Inferior parietal cortex (tissue), 1 donor: ENCODE measurements around the gene RMC1.
"Not testable (repeated sequence)": the region's sequence is repeated elsewhere in the genome, so short reads cannot be mapped to it uniquely, and the experiment has no call there.

Source experiments
- DNase-seq: peaks from one replicate; pipeline ENCODE4 v3.0.0-alpha.2; 2016; ENCODE audit errors: extremely low spot score

RMC1 gene

GRCh38 chr18:23498117-23498516 lies 5.2 kb upstream of the RMC1 start:
- DNase-seq = no peak

- peak; percentile 75 for DNase-seq
These were observed 4.4 kb upstream of the RMC1 start for GRCh38 chr18:23498877-23499276.

GRCh38 chr18:23499291-23499781 lies 4.0 kb upstream of the RMC1 start:
- no peak for DNase-seq

- DNase-seq = no peak
These were observed 1.7 kb upstream of the RMC1 start for GRCh38 chr18:23501626-23502025.

- no peak for DNase-seq
These were observed 734 bp upstream of the RMC1 start for GRCh38 chr18:23502516-23503037.

- no peak for DNase-seq
These were observed 643 bp downstream of the RMC1 start for GRCh38 chr18:23503963-23504344.

- DNase-seq = no peak
These were observed 1.4 kb downstream of the RMC1 start for GRCh38 chr18:23504720-23505119.

GRCh38 chr18:23506393-23506792 lies 3.1 kb downstream of the RMC1 start:
- DNase-seq = no peak

GRCh38 chr18:23510923-23511322 lies 7.6 kb downstream of the RMC1 start:
- DNase-seq = not testable (repeated sequence)

- DNase-seq = not testable (repeated sequence)
These were observed 8.9 kb downstream of the RMC1 start for GRCh38 chr18:23512216-23512615.

- DNase-seq = no peak
These were observed 9.3 kb downstream of the RMC1 start for GRCh38 chr18:23512641-23513040.

GRCh38 chr18:23515911-23516546 lies 12.7 kb downstream of the RMC1 start:
- DNase-seq = peak; percentile 93

- no peak for DNase-seq
These were observed 16.4 kb downstream of the RMC1 start for GRCh38 chr18:23519734-23520133.

- no peak for DNase-seq
These were observed 18.0 kb downstream of the RMC1 start for GRCh38 chr18:23521271-23521670.

GRCh38 chr18:23521907-23522306 lies 18.6 kb downstream of the RMC1 start:
- no peak for DNase-seq

GRCh38 chr18:23523429-23524212 lies 20.3 kb downstream of the RMC1 start:
- DNase-seq = no peak

- no peak for DNase-seq
These were observed 20.9 kb downstream of the RMC1 start for GRCh38 chr18:23524213-23524707.

GRCh38 chr18:23526501-23527063 lies 23.3 kb downstream of the RMC1 start:
- DNase-seq = no peak

- no peak for DNase-seq
These were observed 25.5 kb downstream of the RMC1 start for GRCh38 chr18:23528580-23529472.

- DNase-seq = no peak
These were observed 26.3 kb downstream of the RMC1 start for GRCh38 chr18:23529604-23530003.

GRCh38 chr18:23530195-23530594 lies 26.9 kb downstream of the RMC1 start:
- DNase-seq = no peak
